Keratinocyte (primary cell): ENCODE data around the gene ZNF831.

Source experiments
- CTCF ChIP-seq, 3 experiments: IDR thresholded peaks in 1 of 3; conservative IDR thresholded peaks in 1 of 3; optimal IDR thresholded peaks in 1 of 3; 2 replicates in 2 of 3; 3 replicates in 1 of 3; pipeline versions ENCODE3 to v1.5.1; 2011; ENCODE audit warnings: low read length in 3 of 3, mild to moderate bottlenecking in 3 of 3, moderate library complexity in 2 of 3, control low read depth in 1 of 3, inconsistent platforms in 1 of 3; ENCODE audit not compliant: insufficient read depth in 2 of 3; ENCODE audit errors: extremely low read depth in 1 of 3
- EZH2 ChIP-seq: IDR thresholded peaks from one replicate; pipeline ENCODE4 v1.6.1; 2012; ENCODE audit warnings: inconsistent platforms, mild to moderate bottlenecking, low read length, moderate library complexity

GRCh38 chr20:59214606-59215547 lies 51.3 kb downstream of the ZNF831 start:
- TF ChIP-seq CTCF (optimal IDR thresholded peaks at IDR 0.05 in 1 of 3, IDR thresholded peaks at IDR 0.05 in 1 of 3, conservative IDR thresholded peaks at IDR 0.05 in 1 of 3; ENCODE audit: extremely low read depth in 1 of 3, insufficient read depth in 2 of 3, low read length in 3 of 3), result no peak
- TF ChIP-seq EZH2, result no peak
